ENCODE measurements around the gene KRTAP5-5. TPM values are rescaled to one million over a fixed set of nuclear protein-coding genes. Genes with fewer than 3 reads are reported as not detected.

KRTAP5-5 gene
- total RNA-seq, 1 donor from 2014 or later: not detected

GRCh38 chr11:1632053-1632714 is 2.6 kb downstream of the KRTAP5-5 start:
- DNase-seq (ENCODE audit: low read depth): no peak
- no peak for TF ChIP-seq CTCF (conservative IDR thresholded peaks at IDR 0.05; ENCODE audit: low read depth, low read length)

GRCh38 chr11:1633864-1634263 is 4.3 kb downstream of the KRTAP5-5 start:
- no peak overlapping the region for H3K4me3 ChIP-seq (ENCODE audit: low read depth, low read length)
- no peak for DNase-seq (ENCODE audit: low read depth)
- TF ChIP-seq CTCF (conservative IDR thresholded peaks at IDR 0.05; ENCODE audit: low read depth, low read length): no peak

More at GRCh38 chr11:1632053-1632714, 2.6 kb downstream of the KRTAP5-5 start:
- H3K4me3 ChIP-seq (ENCODE audit: low read depth, low read length): no peak overlapping the region

- H3K4me3 ChIP-seq (ENCODE audit: low read depth, low read length): no peak overlapping the region
- TF ChIP-seq CTCF (conservative IDR thresholded peaks at IDR 0.05; ENCODE audit: low read depth, low read length): no peak
- DNase-seq (ENCODE audit: low read depth): no peak
Observed at GRCh38 chr11:1636291-1636950, 6.8 kb downstream of the KRTAP5-5 start.

GRCh38 chr11:1637628-1638027 is 8.1 kb downstream of the KRTAP5-5 start:
- H3K4me3 ChIP-seq (ENCODE audit: low read depth, low read length): no peak overlapping the region
- no peak for TF ChIP-seq CTCF (conservative IDR thresholded peaks at IDR 0.05; ENCODE audit: low read depth, low read length)
- DNase-seq (ENCODE audit: low read depth): no peak

- no peak overlapping the region for H3K4me3 ChIP-seq (ENCODE audit: low read depth, low read length)
- DNase-seq (ENCODE audit: low read depth): no peak
- TF ChIP-seq CTCF (conservative IDR thresholded peaks at IDR 0.05; ENCODE audit: low read depth, low read length): no peak
Observed at GRCh38 chr11:1638344-1638743, 8.8 kb downstream of the KRTAP5-5 start.

GRCh38 chr11:1639102-1639620 is 9.6 kb downstream of the KRTAP5-5 start:
- no peak for DNase-seq (ENCODE audit: low read depth)
- TF ChIP-seq CTCF (conservative IDR thresholded peaks at IDR 0.05; ENCODE audit: low read depth, low read length): no peak

More at GRCh38 chr11:1639102-1639620, 9.6 kb downstream of the KRTAP5-5 start:
- no peak overlapping the region for H3K4me3 ChIP-seq (ENCODE audit: low read depth, low read length)
